IPS-NIHi7 (cell line): Measurements from ENCODE around the gene GPR18.
"Not testable (repeated sequence)": the region's sequence is repeated elsewhere in the genome, so short reads cannot be mapped to it uniquely, and the experiment has no call there.

Experiments
- DNase-seq: peaks from one replicate; pipeline ENCODE4 v3.0.0; 2012; ENCODE audit warnings: mixed read lengths; ENCODE audit errors: extremely low spot score

The GPR18 gene

GRCh38 chr13:99228737-99229691 is 29.2 kb downstream of the GPR18 start:
- no peak for DNase-seq

DNA sequence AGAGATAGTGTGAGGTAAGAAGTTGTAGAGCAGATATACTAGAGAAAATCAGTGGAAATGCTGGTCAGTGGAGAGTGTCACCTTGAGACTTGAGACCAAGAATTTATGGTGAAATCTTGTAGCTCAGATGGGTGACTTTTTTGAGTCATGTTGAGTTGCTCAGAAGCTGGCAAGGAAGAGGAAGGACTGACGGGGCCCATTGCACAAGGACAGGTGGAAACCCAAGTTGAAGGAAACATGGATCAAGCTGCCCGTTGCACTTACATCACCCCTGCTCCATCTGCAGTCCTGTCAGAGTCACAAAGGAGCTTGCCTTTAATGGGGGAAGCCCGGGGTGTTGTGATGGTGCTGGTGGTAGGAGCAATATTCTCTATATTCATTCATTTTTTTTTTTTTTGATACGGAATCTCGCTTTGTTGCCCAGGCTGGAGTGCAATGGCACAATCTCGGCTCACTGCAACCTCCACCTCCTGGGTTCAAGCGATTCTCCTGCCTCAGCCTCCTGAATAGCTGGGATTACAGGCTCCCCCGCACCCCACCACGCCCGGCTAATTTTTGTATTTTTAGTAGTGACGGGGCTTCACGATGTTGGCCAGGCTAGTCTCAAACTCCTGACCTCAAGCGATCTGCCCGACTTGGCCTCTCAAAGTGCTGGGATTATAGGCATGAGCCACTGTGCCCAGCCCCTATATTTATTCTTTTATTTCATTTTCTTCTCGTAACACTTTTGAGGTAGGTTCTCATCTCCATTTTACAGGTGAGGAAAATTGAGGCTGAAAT is 30.1 kb downstream of the GPR18 start:
- DNase-seq: no peak

DNA sequence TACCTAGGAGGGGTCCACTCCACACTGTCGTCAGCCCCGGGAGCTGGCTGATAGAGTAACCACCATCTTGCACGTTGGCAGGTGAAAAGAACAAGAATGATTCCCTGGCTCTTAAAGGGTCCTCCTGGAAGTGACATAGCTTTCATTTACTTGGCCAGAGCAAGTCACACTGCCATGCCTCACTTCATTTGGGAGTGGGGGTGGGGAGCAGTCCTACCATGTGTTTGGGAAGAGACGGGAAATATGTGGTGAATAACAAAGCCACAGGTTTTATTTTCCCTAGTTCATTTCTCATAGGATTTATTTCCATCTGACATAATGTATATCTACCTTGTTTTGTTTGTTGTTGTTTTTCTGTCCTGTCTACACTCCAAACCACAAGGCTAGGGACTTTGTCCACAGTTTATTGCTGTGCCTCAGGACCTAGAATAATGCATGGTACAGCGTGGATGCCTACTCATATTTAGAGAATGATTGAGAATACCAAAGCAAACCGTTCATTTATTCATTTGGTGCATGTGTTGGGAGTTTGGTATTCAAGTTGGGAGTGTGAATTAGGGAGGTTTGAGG is 30.8 kb downstream of the GPR18 start:
- no peak for DNase-seq

DNA sequence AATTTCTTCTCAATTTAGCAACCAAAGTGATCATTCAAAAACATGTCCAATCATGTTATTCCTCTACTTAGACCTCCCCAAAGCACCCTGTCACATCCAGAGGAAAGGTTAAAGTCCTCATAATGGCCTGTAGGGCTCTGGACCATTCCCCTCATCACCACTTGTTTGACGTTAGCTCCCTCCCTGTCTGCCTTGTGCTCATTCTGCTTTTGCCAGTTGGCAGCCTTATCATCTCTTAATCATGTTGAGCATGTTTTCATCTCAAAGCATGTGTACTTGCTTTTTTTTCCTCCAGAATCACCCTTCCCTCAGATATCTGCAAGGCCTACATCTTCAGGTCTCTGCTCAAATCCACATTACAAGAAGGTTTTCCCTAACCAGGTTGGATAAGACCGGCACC is 31.7 kb downstream of the GPR18 start:
- no peak for DNase-seq

- no peak for DNase-seq
Measured at GRCh38 chr13:99225078-99225477, 33.1 kb downstream of the GPR18 start.

DNA sequence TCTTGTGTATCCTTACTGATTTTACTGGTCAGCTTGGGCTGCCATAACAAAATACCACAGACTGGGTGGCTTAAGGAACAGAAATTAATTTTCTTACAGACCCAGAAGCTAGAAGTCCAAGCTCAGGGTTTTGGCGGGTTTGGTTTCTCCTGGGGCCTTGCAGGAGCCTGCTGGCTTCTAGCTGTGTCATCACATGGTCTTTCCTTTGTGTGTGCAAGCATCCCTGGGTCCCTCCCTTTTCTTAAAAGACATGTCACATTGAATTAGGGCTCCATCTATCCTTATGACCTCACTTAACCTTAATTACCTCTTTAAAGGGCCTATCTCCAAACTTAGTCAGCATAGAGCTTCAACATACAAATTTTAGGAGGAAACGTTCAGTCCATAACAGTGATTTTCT is 34.2 kb downstream of the GPR18 start:
- DNase-seq: no peak

DNA sequence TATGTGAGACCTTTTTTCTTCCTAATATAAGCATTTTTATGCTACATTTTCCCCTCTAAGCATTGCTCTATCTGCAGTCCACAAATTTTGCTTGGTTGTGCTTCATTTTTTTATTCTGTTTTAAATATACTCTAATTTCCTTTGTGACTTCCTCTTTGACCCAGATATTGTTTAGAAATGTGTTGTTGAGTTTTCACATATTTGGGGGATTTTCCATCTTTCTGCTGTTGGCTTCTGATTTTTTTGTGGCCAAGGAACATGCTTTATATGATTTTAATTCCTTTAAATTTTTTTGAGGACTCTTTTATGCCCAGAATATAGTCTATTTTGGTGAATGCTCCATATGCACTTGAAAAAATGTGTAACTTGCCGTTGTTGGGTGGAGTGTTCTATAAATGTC is 34.6 kb downstream of the GPR18 start:
- DNase-seq: no peak

- DNase-seq: no peak
Measured at GRCh38 chr13:99221567-99222239, 36.5 kb downstream of the GPR18 start.

GRCh38 chr13:99220199-99220935 is 37.8 kb downstream of the GPR18 start:
- no peak for DNase-seq

DNA sequence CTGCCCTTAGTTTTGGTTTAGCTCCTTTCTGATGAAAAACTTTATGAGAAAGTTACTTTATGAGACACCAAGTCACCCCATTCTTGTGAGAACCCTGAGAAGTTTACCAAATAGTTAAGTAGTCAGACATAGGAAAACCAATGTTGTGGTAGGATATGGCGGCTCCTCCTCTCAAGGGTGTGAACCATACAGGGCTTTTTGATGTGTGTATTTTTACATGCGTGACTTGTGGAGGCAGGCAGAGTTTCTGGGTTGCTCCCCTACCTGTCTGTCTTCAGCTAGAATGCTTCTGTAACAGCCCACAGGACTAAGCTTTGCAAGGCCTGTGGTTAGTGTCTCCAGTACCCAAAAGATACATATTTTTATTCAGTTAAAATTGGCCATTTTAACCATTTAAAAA is 39.2 kb downstream of the GPR18 start:
- DNase-seq: no peak

- DNase-seq: no peak
Measured at GRCh38 chr13:99218545-99218944, 39.6 kb downstream of the GPR18 start.

DNA sequence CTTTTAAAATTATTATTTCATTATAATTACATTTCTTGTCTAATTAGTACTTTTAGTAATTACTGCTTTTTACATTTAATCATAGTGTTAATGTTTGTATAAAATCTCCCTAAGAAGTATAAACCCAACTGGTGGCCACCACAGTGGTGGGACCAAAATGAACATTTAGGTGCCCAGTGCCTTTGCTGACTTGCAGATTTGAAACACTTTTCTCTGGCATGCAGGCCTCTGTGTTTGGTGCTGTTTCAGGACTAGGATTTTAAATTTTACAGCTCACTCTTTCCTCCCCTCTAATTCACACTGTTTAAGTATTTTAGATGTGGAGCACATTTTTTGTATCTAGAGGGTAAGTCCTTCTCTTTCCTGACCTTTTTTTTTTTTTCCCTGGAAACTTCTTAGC is 40.1 kb downstream of the GPR18 start:
- no peak for DNase-seq

DNA sequence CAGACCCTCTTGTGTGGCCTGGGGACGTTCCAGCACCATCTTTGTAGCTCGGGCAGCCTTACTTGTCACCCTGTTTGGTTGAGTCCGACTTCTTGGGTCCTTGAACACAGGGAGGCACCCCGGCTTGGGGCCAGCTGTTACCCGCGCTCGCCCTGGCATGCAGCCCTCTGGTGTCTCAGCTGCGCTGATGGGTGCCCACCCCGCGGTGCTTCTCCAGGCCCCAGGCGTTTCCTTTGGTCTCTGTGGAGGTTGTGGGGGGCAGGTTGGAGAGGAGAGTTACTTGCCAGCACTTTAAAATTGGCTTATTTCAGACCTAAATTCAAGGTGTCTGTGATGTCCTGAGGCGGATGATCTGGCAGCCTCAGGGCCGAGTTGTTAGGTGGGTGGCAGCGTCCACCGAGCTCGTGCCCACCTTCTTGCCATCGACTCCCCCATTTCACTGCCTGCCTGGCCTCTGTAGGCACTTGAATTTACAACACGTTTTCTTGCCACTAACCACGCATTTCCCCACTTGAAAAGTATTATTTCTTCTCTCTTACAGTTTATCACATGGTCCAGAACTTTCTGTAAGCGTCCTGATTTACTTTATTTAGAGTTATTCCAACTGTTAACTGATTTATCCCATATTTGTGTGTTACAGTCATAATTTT is 40.6 kb downstream of the GPR18 start:
- no peak for DNase-seq

- no peak for DNase-seq
Measured at GRCh38 chr13:99215184-99215830, 42.9 kb downstream of the GPR18 start.

GRCh38 chr13:99214731-99215130 is 43.4 kb downstream of the GPR18 start:
- DNase-seq: no peak

- DNase-seq: no peak
Measured at GRCh38 chr13:99214232-99214631, 43.9 kb downstream of the GPR18 start.

DNA sequence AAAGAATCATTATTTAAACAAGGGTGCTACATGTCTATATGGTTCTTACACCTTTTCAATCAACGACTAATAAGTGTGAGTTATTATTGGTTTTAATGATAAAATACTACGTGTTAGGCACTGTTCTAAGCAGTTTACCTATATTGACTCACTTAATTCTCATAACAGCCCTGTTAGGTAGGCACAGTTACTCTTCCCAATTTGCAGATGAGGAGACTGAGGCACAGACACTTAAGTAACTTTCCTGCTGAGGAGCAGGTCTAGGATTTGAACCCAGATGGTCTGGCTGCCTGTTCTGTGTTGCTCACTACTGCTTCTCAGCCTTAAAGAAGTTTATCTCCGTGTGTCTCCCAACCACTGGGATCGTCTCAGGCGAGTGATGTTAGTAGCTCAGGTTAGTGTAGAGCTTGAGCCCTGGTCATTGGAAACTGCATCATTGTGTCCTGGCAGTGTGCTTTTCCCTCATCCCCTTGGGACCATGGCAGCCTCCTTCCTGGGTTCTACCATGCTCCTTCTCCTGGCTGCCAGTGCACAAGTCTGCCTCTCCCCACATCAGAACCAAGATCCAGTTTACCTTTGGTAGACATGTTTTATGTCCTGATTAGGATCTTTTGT is 46.7 kb downstream of the GPR18 start:
- DNase-seq: no peak

GRCh38 chr13:99210627-99211026 is 47.6 kb downstream of the GPR18 start:
- DNase-seq: not testable (repeated sequence)

DNA sequence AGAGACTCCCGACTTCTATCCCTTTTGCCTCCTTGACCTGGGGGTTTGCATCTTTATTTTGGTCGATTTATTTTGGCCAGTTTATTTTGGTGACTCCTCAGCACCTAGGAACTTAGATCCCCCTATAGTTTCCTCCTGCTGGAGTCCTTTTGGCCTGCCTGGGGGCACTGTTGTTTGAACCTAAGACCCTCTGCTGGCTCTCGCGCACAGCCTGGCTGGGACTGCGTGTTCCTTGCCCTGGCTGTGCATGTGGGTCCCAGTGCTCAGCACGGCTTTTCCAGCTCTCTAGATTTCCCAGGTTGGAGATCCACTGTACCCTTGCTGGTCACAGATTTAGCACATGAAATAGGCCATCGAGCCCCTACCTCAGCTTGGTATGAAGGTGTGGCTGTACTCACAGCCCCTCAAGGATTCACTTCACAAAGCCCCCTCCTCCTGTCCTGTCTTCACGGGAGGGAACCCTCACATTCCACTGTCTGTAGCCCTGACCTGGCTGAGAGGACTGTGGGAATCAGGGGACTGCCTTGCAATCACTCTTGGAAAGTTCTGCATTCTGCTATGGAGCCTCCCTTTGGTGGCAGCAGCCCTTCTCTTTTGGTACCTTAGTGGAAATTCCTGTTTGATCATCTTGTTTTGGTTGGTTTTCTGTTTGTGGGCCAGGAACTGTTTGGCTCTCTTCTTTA is 49.2 kb downstream of the GPR18 start:
- no peak for DNase-seq
